H9 (cell line): ENCODE data around the gene RINL. TPM values are rescaled to one million over a fixed set of nuclear protein-coding genes. Genes with fewer than 3 reads are reported as not detected.
A peak's percentile ranks its signal among the peaks of the same experiment; 100 is the strongest.

Experiments used
- DNase-seq: peaks from one replicate; pipeline ENCODE4 v3.0.0-alpha.2; 2017
- H2AFZ ChIP-seq: one replicate; pipeline ENCODE4 v1.6.1; 2013; ENCODE audit warnings: mild to moderate bottlenecking, low read length, control low read depth, moderate library complexity
- H2AK5ac ChIP-seq: 2 replicates; pipeline ENCODE4 v1.6.1; 2013; ENCODE audit warnings: low read length, control low read depth, mixed read lengths; ENCODE audit not compliant: insufficient read length
- H2BK120ac ChIP-seq: one replicate; pipeline ENCODE4 v1.6.1; 2013; ENCODE audit warnings: low read depth, mild to moderate bottlenecking, low read length, control low read depth, inconsistent platforms; ENCODE audit not compliant: poor library complexity, severe bottlenecking
- H2BK12ac ChIP-seq: 2 replicates; pipeline ENCODE4 v1.6.1; 2013; ENCODE audit warnings: low read length, control low read depth, mixed read lengths, low read depth; ENCODE audit not compliant: insufficient read length
- H2BK15ac ChIP-seq: 2 replicates; pipeline ENCODE4 v1.6.1; 2013; ENCODE audit warnings: low read depth, low read length, control low read depth
- H2BK20ac ChIP-seq: one replicate; pipeline ENCODE4 v1.6.1; 2013; ENCODE audit warnings: low read depth, mild to moderate bottlenecking, low read length, control low read depth, inconsistent platforms; ENCODE audit not compliant: poor library complexity, severe bottlenecking
- H2BK5ac ChIP-seq: 2 replicates; pipeline ENCODE4 v1.6.1; 2013; ENCODE audit warnings: low read length, control low read depth, mixed read lengths; ENCODE audit not compliant: insufficient read length
- H3K14ac ChIP-seq: 2 replicates; pipeline ENCODE4 v1.6.1; 2013; ENCODE audit warnings: low read length, control low read depth; ENCODE audit not compliant: insufficient read depth
- H3K18ac ChIP-seq: 2 replicates; pipeline ENCODE4 v1.6.1; 2013; ENCODE audit warnings: low read depth, mild to moderate bottlenecking, mixed read lengths, low read length, control low read depth; ENCODE audit not compliant: insufficient read length
- H3K23ac ChIP-seq: 2 replicates; pipeline ENCODE4 v1.6.1; 2013; ENCODE audit warnings: low read length, control low read depth, mixed read lengths, low read depth; ENCODE audit not compliant: insufficient read length
- H3K23me2 ChIP-seq: 2 replicates; pipeline ENCODE4 v1.6.1; 2013; ENCODE audit warnings: low read depth, mild to moderate bottlenecking, mixed read lengths, low read length, control low read depth; ENCODE audit not compliant: insufficient read length, poor library complexity, severe bottlenecking
- H3K27ac ChIP-seq: 2 replicates; pipeline ENCODE4 v1.5.1; 2013; ENCODE audit warnings: low read length, control low read depth, mixed read lengths, low read depth; ENCODE audit not compliant: insufficient read length
- H3K27me3 ChIP-seq: 2 replicates; pipeline ENCODE4 v1.6.1; 2013; ENCODE audit warnings: low read length, control low read depth, inconsistent platforms; ENCODE audit not compliant: insufficient read depth
- H3K4ac ChIP-seq: 2 replicates; pipeline ENCODE4 v1.6.1; 2013; ENCODE audit warnings: low read depth, mild to moderate bottlenecking, control low read depth, inconsistent platforms, low read length, moderate library complexity
- H3K4me1 ChIP-seq: 2 replicates; pipeline ENCODE4 v1.6.1; 2013; ENCODE audit warnings: low read length, control low read depth, inconsistent platforms; ENCODE audit not compliant: insufficient read depth
- H3K4me2 ChIP-seq: 2 replicates; pipeline ENCODE4 v1.6.1; 2013; ENCODE audit warnings: low read length, control low read depth, mixed read lengths; ENCODE audit not compliant: insufficient read length, insufficient read depth
- H3K56ac ChIP-seq: 2 replicates; pipeline ENCODE4 v1.6.1; 2013; ENCODE audit warnings: low read depth, mild to moderate bottlenecking, mixed read lengths, low read length, control low read depth; ENCODE audit not compliant: insufficient read length
- H3K79me1 ChIP-seq: 2 replicates; pipeline ENCODE4 v1.6.1; 2013; ENCODE audit warnings: low read depth, mild to moderate bottlenecking, moderate library complexity, low read length, control low read depth, inconsistent platforms; ENCODE audit not compliant: insufficient read depth, poor library complexity, severe bottlenecking
- H3K79me2 ChIP-seq: 2 replicates; pipeline ENCODE4 v1.6.1; 2013; ENCODE audit warnings: low read length, control low read depth, inconsistent platforms; ENCODE audit not compliant: insufficient read depth
- H3K9ac ChIP-seq: 2 replicates; pipeline ENCODE4 v1.6.1; 2013; ENCODE audit warnings: low read length, control low read depth, mixed read lengths; ENCODE audit not compliant: insufficient read length; ENCODE audit errors: extremely low read depth
- H3K9me3 ChIP-seq: one replicate; pipeline ENCODE4 v1.6.1; 2013; ENCODE audit warnings: low read depth, low read length, inconsistent platforms; ENCODE audit not compliant: control insufficient read depth
- H3T11ph ChIP-seq: one replicate; pipeline ENCODE4 v1.6.1; 2013; ENCODE audit warnings: mild to moderate bottlenecking, low read length, control low read depth, inconsistent platforms
- H4K20me1 ChIP-seq: one replicate; pipeline ENCODE4 v1.6.1; 2013; ENCODE audit not compliant: control insufficient read depth, insufficient read length, insufficient read depth
- H4K5ac ChIP-seq: 2 replicates; pipeline ENCODE4 v1.6.1; 2013; ENCODE audit warnings: low read depth, mild to moderate bottlenecking, mixed read lengths, low read length, control low read depth; ENCODE audit not compliant: insufficient read length
- H4K8ac ChIP-seq: replicated peaks from 2 replicates; pipeline ENCODE4 v1.6.1; 2013; ENCODE audit warnings: low read length, control low read depth, mixed read lengths, low read depth; ENCODE audit not compliant: insufficient read length
- H4K91ac ChIP-seq: 2 replicates; pipeline ENCODE4 v1.6.1; 2013; ENCODE audit warnings: low read depth, mild to moderate bottlenecking, moderate library complexity, mixed read lengths, low read length, control low read depth; ENCODE audit not compliant: insufficient read length
- H3K27ac Mint-ChIP-seq, 3 experiments: 2 replicates in 2 of 3; 3 replicates in 1 of 3; pipeline ENCODE4 v1.8.0; 2020 to 2021; ENCODE audit warnings: mixed read lengths in 3 of 3, mild to moderate bottlenecking in 1 of 3, moderate library complexity in 1 of 3
- H3K27me3 Mint-ChIP-seq: 2 replicates; pipeline ENCODE4 v1.8.0; 2021; ENCODE audit warnings: low read depth, mild to moderate bottlenecking, moderate library complexity, mixed read lengths
- H3K36me3 Mint-ChIP-seq, 3 experiments: 2 replicates in 2 of 3; 3 replicates in 1 of 3; pipeline ENCODE4 v1.8.0; 2020 to 2021; ENCODE audit warnings: low read depth in 3 of 3, mixed read lengths in 3 of 3; ENCODE audit not compliant: insufficient read depth in 1 of 3
- H3K4me1 Mint-ChIP-seq, 2 experiments: 2 replicates each; pipeline ENCODE4 v1.8.0; 2020; ENCODE audit warnings: mixed read lengths in 2 of 2
- H3K4me3 Mint-ChIP-seq, 2 experiments: 2 replicates in 1 of 2; 3 replicates in 1 of 2; pipeline ENCODE4 v1.8.0; 2020 to 2021; ENCODE audit warnings: mild to moderate bottlenecking in 2 of 2, mixed read lengths in 2 of 2, moderate library complexity in 1 of 2
- H3K9me3 Mint-ChIP-seq, 2 experiments: 2 replicates in 1 of 2; 3 replicates in 1 of 2; pipeline ENCODE4 v1.8.0; 2020; ENCODE audit warnings: mild to moderate bottlenecking in 2 of 2, mixed read lengths in 2 of 2, moderate library complexity in 1 of 2
- WGBS: extraction: QIAGEN DNeasy Blood & Tissue Kit; methylation state at CpG from one replicate; pipeline ENCODE4 v1.1.7; 2013; ENCODE audit warnings: missing lambda C conversion rate, low lambda C conversion rate, mixed read lengths; ENCODE audit not compliant: insufficient read length; ENCODE audit errors: extremely low coverage; 5-methylcytosine and 5-hydroxymethylcytosine counted together
- total RNA-seq: library from RNA; stranded (reverse); gene quantifications from 2 replicates; pipeline ENCODE4 v1.2.1, GENCODE V29; 2021
- TF ChIP-seq, protein P1 (sequence below): fragments of 200-600 bp; sonication (generic); conservative IDR thresholded peaks from 3 replicates; pipeline ENCODE4 v1.8.0; 2021; ENCODE audit warnings: antibody characterized with exemption, mild to moderate bottlenecking

RINL gene
- total RNA-seq, 1 experiment from 2014 or later = 6.4 TPM

DNA sequence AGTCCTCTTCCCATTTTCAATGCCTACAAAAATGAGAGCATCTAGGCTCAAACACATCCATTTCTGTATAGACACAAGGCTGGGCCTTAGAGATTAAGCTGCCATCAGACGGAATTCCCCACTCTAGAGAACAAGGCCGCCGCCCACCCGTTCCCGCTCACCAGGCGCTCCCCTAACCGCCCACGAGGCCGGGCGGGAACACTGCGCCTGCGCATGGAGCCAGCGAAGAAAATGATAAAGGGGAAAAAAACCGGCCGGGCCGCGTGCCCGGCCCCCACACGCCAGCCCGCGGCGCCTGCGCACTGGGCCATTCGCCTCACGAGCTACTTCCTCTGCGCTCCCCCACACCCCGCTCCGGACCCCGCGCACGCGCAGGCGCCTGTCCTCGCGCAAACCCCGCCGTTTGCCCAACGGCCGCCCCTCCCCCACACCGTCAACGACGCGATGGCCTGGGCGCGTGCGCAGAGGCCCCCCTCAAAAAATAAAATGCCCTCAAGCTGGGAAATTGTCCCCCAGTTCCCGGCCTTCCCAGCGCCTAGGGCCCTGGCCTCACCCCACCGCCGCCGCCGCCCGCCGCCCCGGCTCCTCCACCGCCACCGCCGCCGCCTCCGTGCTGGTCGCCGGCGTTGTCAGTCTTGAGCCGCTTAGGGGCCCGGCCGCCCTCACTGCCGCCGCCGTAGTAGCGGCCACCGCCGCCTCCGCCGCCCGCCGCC lies 28.8 kb downstream of the RINL start:
- H2AK5ac ChIP-seq = no peak overlapping the region
- H3K23ac ChIP-seq = no peak overlapping the region
- H3K4me3 Mint-ChIP-seq = peak overlapping the region; percentile 92 to 95
- no peak overlapping the region for H2BK15ac ChIP-seq
- H3K4ac ChIP-seq = peak overlapping the region; percentile 29; the same call in 1 of the 2 replicates
- H3T11ph ChIP-seq = no peak overlapping the region
- peaks cover 26% of the 10 kb centered on the region for H3K23me2 ChIP-seq
- no peak overlapping the region for H3K56ac ChIP-seq
- H3K18ac ChIP-seq = peak overlapping the region; percentile 81
- H2BK20ac ChIP-seq = no peak overlapping the region
- H3K27ac Mint-ChIP-seq = peak overlapping the region; percentile 99 to 100 (median 100)
- WGBS = no CpG with 5 or more reads among the region's 76 CpGs
- TF ChIP-seq, protein P1, sequence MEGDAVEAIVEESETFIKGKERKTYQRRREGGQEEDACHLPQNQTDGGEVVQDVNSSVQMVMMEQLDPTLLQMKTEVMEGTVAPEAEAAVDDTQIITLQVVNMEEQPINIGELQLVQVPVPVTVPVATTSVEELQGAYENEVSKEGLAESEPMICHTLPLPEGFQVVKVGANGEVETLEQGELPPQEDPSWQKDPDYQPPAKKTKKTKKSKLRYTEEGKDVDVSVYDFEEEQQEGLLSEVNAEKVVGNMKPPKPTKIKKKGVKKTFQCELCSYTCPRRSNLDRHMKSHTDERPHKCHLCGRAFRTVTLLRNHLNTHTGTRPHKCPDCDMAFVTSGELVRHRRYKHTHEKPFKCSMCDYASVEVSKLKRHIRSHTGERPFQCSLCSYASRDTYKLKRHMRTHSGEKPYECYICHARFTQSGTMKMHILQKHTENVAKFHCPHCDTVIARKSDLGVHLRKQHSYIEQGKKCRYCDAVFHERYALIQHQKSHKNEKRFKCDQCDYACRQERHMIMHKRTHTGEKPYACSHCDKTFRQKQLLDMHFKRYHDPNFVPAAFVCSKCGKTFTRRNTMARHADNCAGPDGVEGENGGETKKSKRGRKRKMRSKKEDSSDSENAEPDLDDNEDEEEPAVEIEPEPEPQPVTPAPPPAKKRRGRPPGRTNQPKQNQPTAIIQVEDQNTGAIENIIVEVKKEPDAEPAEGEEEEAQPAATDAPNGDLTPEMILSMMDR = no peak
- H3K79me2 ChIP-seq = peaks cover 18% of the 10 kb centered on the region
- no peaks in the 10 kb centered on the region for H3K27me3 ChIP-seq
- H3K14ac ChIP-seq = peak overlapping the region; percentile 88
- no peak overlapping the region for H2BK120ac ChIP-seq
- H4K8ac ChIP-seq = no peak overlapping the region
- no peak overlapping the region for H2BK12ac ChIP-seq
- no peak overlapping the region for H4K5ac ChIP-seq
- H4K20me1 ChIP-seq = peaks cover 4% of the 10 kb centered on the region
- no peaks in the 10 kb centered on the region for H3K4me1 ChIP-seq
- H3K9ac ChIP-seq = peak overlapping the region; percentile 96
- H3K27ac ChIP-seq = peak overlapping the region; percentile 36
- H3K36me3 Mint-ChIP-seq = peaks cover 44 to 48% (median 48%) of the 10 kb centered on the region in 3 experiments
- peaks cover 8% of the 10 kb centered on the region for H3K79me1 ChIP-seq
- peak; percentile 89 for DNase-seq
- H2BK5ac ChIP-seq = no peak overlapping the region
- H3K27me3 Mint-ChIP-seq = peaks cover 3% of the 10 kb centered on the region; the same call in 1 of the 2 replicates
- peak overlapping the region; percentile 87 for H3K4me2 ChIP-seq
- H3K9me3 Mint-ChIP-seq = peaks cover 3 to 5% of the 10 kb centered on the region in 2 experiments; a peak in 2 of 5 replicates
- no peak overlapping the region for H4K91ac ChIP-seq
- peaks cover 34 to 40% of the 10 kb centered on the region in 2 experiments for H3K4me1 Mint-ChIP-seq
- no peak overlapping the region for H2AFZ ChIP-seq
- H3K9me3 ChIP-seq = no peaks in the 10 kb centered on the region
